ENCODE data around the gene STKLD1. TPM values are rescaled to one million over a fixed set of nuclear protein-coding genes. Genes with fewer than 3 reads are reported as not detected.

Gene STKLD1
- total RNA-seq, 1 experiment from 2014 or later: 0.94 TPM

- TF ChIP-seq CTCF (IDR thresholded peaks at IDR 0.05; ENCODE audit: unreplicated experiment): peak; percentile 44
- no peaks in the 10 kb centered on the region for H3K9me3 Mint-ChIP-seq (ENCODE audit: low read depth, unreplicated experiment)
- H3K4me3 Mint-ChIP-seq (ENCODE audit: low read depth, unreplicated experiment): no peak overlapping the region
- no peak overlapping the region for H3K27ac Mint-ChIP-seq (ENCODE audit: unreplicated experiment)
- no peaks in the 10 kb centered on the region for H3K27me3 Mint-ChIP-seq (ENCODE audit: unreplicated experiment)
- BruUV-seq (replicated peaks): TSS peak; percentile 5
- CTCF ChIA-PET: interaction anchor here (0.6 kb wide), 1 partner anchor 112 kb away, joined by 3 read pairs; no protein-coding TSS in a partner anchor
- intact Hi-C loops (cut with micrococcal nuclease; ENCODE audit: unreplicated experiment): no loop called here
- peaks cover 14% of the 10 kb centered on the region for H3K4me1 Mint-ChIP-seq (ENCODE audit: low read depth, unreplicated experiment)
- peak; percentile 69 for DNase-seq
- peaks cover 82% of the 10 kb centered on the region for H3K36me3 Mint-ChIP-seq (ENCODE audit: insufficient read depth, unreplicated experiment)
These were observed 24.1 kb upstream of the STKLD1 start for GRCh38 chr9:133351908-133352634.

GRCh38 chr9:133352635-133353340 is 23.4 kb upstream of the STKLD1 start:
- Mint-ChIP-seq H3K4me3 (ENCODE audit: low read depth, unreplicated experiment) (no peak overlapping the region), H3K27ac (ENCODE audit: unreplicated experiment) (no peak overlapping the region), H3K4me1 (ENCODE audit: low read depth, unreplicated experiment) (peaks cover 16% of the 10 kb centered on the region), H3K9me3 (ENCODE audit: low read depth, unreplicated experiment) (no peaks in the 10 kb centered on the region), H3K36me3 (ENCODE audit: insufficient read depth, unreplicated experiment) (peaks cover 78% of the 10 kb centered on the region), H3K27me3 (ENCODE audit: unreplicated experiment) (no peaks in the 10 kb centered on the region)
- TF ChIP-seq CTCF (IDR thresholded peaks at IDR 0.05; ENCODE audit: unreplicated experiment): no peak
- no TSS peak for BruUV-seq (replicated peaks)
- intact Hi-C loops (cut with micrococcal nuclease; ENCODE audit: unreplicated experiment): no loop called here
- no peak for DNase-seq
- CTCF ChIA-PET: no interaction called here

DNA sequence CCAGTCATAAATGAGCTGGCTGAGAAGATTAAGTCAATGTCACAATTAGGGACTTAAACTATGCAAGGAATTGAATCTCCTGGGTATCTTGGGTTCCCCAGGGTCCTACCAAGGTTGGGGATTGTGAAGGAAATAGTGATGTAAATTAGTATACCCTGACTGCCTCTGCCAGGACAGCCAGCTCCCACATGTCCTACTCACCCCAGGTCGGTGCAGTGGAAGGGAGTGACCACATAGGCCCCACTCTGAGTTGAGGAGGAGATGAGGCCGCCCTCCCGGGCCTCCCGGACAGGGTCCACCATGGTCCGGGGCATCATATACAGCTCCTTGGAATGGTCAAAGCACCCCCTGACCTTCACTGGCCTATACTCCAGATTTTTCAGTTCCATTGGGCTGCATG is 22.6 kb upstream of the STKLD1 start:
- H3K9me3 Mint-ChIP-seq (ENCODE audit: low read depth, unreplicated experiment): no peaks in the 10 kb centered on the region
- CTCF ChIA-PET: no interaction called here
- BruUV-seq (replicated peaks): no TSS peak
- H3K27ac Mint-ChIP-seq (ENCODE audit: unreplicated experiment): no peak overlapping the region
- DNase-seq: no peak
- H3K4me1 Mint-ChIP-seq (ENCODE audit: low read depth, unreplicated experiment): peaks cover 24% of the 10 kb centered on the region
- intact Hi-C loops (cut with micrococcal nuclease; ENCODE audit: unreplicated experiment): no loop called here
- no peaks in the 10 kb centered on the region for H3K27me3 Mint-ChIP-seq (ENCODE audit: unreplicated experiment)
- no peak for TF ChIP-seq CTCF (IDR thresholded peaks at IDR 0.05; ENCODE audit: unreplicated experiment)
- peaks cover 78% of the 10 kb centered on the region for H3K36me3 Mint-ChIP-seq (ENCODE audit: insufficient read depth, unreplicated experiment)
- H3K4me3 Mint-ChIP-seq (ENCODE audit: low read depth, unreplicated experiment): no peak overlapping the region

DNA sequence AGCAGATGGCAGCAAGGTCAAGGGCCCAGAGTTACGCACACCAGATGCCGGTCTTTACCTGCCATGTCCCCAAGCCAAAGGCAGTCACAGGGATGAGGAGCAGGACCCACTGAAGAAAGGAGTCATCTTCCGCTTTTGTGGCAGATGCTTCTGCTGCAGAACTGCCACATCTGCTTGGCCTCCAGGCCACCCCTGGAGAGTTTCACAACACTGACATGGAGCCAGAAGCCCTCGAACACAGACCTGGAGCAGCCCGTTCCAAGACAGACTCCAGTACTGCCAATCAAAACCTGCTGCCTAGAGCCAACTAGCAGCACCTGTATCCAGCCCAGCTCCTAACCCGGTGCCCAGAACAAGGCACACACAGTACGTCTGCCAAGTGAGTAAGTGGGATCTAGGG is 21.4 kb upstream of the STKLD1 start:
- H3K4me1 Mint-ChIP-seq (ENCODE audit: low read depth, unreplicated experiment): peaks cover 27% of the 10 kb centered on the region
- intact Hi-C loops (cut with micrococcal nuclease; ENCODE audit: unreplicated experiment): no loop called here
- no TSS peak for BruUV-seq (replicated peaks)

More for the DNA sequence above, 21.4 kb upstream of the STKLD1 start:
- Mint-ChIP-seq H3K9me3 (ENCODE audit: low read depth, unreplicated experiment) (no peaks in the 10 kb centered on the region), H3K4me3 (ENCODE audit: low read depth, unreplicated experiment) (no peak overlapping the region), H3K36me3 (ENCODE audit: insufficient read depth, unreplicated experiment) (peaks cover 69% of the 10 kb centered on the region), H3K27me3 (ENCODE audit: unreplicated experiment) (no peaks in the 10 kb centered on the region), H3K27ac (ENCODE audit: unreplicated experiment) (no peak overlapping the region)
- CTCF ChIA-PET: interaction anchor here (1.3 kb wide), 1 partner anchor 19 kb away, joined by 8 read pairs; no protein-coding TSS in a partner anchor
- TF ChIP-seq CTCF (IDR thresholded peaks at IDR 0.05; ENCODE audit: unreplicated experiment): no peak
- no peak for DNase-seq

Data from Calu3 (cell line).